Gastrocnemius medialis (tissue), 4 donors: ENCODE measurements around the gene PPP3CA. TPM values are rescaled to one million over a fixed set of nuclear protein-coding genes. Genes with fewer than 3 reads are reported as not detected.

Experiments
- ATAC-seq, 2 donors: fragments of 150-250 bp; one replicate each; pipeline ENCODE4 v1.9.1; 2016
- DNase-seq, 2 donors: peaks; one replicate each; pipeline ENCODE4 v3.0.0-alpha.2; 2019
- H3K27ac ChIP-seq, 4 donors: fragments of 200-600 bp; sonication (generic); 1 replicate in 1 of 4; 2 replicates in 3 of 4; pipeline ENCODE4 v1.5.1; 2016 to 2018; ENCODE audit warnings: mild to moderate bottlenecking in 2 of 4, moderate library complexity in 1 of 4
- H3K27me3 ChIP-seq, 3 donors: fragments of 200-600 bp; sonication (generic) in 2 of 3; 1 replicate in 1 of 3; 2 replicates in 2 of 3; pipeline versions ENCODE4 v1.5.1 to v1.6.0; 2016 to 2019; ENCODE audit warnings: mild to moderate bottlenecking in 1 of 3, moderate library complexity in 1 of 3
- H3K36me3 ChIP-seq, 2 donors: fragments of 200-600 bp; sonication (generic) in 1 of 2; one replicate each; pipeline ENCODE4 v1.5.1; 2017 to 2018
- H3K4me1 ChIP-seq, 2 donors: fragments of 200-600 bp; sonication (generic) in 1 of 2; one replicate each; pipeline ENCODE4 v1.5.1; 2016 to 2017; ENCODE audit warnings: mild to moderate bottlenecking in 2 of 2
- H3K4me3 ChIP-seq, 4 donors: fragments of 200-600 bp; sonication (generic) in 3 of 4; 1 replicate in 1 of 4; 2 replicates in 3 of 4; pipeline ENCODE4 v1.5.1; 2016 to 2019; ENCODE audit warnings: mild to moderate bottlenecking in 2 of 4
- H3K9me3 ChIP-seq, 3 donors: fragments of 200-600 bp; sonication (generic) in 2 of 3; 1 replicate in 1 of 3; 2 replicates in 2 of 3; pipeline ENCODE4 v1.5.1; 2016 to 2019
- POLR2A ChIP-seq, 2 donors: fragments of 450-650 bp; IDR thresholded peaks; one replicate each; pipeline ENCODE4 v1.6.1; 2017; ENCODE audit warnings: antibody characterized with exemption in 2 of 2, mild to moderate bottlenecking in 2 of 2, moderate library complexity in 2 of 2
- in situ Hi-C, 4 donors: fragments of 200-750 bp; cut with MboI; loops; one replicate each; pipeline versions ENCODE4 v1.15.0 to v1.8.0; 2017; ENCODE audit warnings: low sequenced_read_pairs in 4 of 4
- intact Hi-C: fragments of 100-400 bp; cut with DNase I; formaldehyde crosslinking; loops from one replicate; pipeline ENCODE4 v1.15.1; 2023; ENCODE audit warnings: low total_unique reads
- total RNA-seq, 4 donors: library from RNA; depleted of rRNA; stranded (reverse); fragments of >200 nt; gene quantifications; one replicate each; pipeline versions ENCODE4 v1.1.0 to v1.2.3, GENCODE V29; 2016
- TF ChIP-seq, protein P1 (sequence below), 5 experiments: fragments of 450-650 bp in 3 of 5; fragments of 200-600 bp in 2 of 5; sonication (generic) in 2 of 5; IDR thresholded peaks in 4 of 5; conservative IDR thresholded peaks in 1 of 5; 1 replicate in 4 of 5; 2 replicates in 1 of 5; pipeline ENCODE4 v1.5.1; 2016 to 2019; ENCODE audit warnings: antibody characterized with exemption in 5 of 5, mild to moderate bottlenecking in 3 of 5, moderate library complexity in 3 of 5

The PPP3CA gene
- total RNA-seq, 4 donors from 2014 or later, result 25.1 to 30.3 (median 26.7) TPM

DNA sequence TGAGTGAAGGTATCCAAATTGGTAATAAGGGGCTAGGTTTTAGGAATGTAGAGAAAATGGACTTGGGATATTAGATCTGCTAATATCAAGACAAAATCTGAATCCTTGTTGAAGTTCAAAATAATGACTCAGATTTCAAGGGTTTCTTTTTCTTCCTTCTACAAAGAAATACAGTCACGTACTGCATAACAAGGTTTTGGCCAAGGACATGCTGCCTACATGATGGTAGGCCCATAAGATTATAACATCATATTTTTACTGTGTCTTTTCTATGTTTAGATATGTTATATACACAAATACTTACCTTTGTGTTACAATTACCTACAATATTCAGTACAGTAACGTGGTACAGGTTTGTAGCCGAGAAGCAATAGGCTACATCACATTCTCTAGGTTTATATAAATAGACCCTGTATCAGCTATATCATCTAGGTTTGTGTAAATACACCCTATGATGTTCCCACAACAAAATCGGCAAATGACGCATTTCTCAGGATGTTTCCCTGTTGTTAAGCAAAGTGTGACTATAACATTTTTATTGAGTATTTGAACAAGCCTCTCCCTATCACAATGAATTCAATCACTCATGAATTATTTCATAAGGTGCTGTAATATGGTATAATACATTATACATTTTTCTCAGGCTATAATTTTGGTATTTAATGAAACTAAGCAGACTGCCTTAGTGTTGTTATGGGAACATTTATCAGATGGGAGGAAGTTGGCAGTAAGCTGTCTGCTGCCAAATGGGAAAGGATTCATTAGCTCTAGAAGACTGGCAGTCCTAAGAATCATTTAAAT lies 186.3 kb downstream of the PPP3CA start:
- DNase-seq (no peak), ATAC-seq (no peak)
- Histone ChIP-seq H3K4me1 (peaks cover 12 to 35% of the 10 kb centered on the region in 2 donors), H3K27me3 (no peaks in the 10 kb centered on the region), H3K9me3 (no peaks in the 10 kb centered on the region), H3K4me3 (no peak overlapping the region), H3K36me3 (no peaks in the 10 kb centered on the region), H3K27ac (no peak overlapping the region)
- in situ Hi-C loops, result loop anchor here in 1 of 4 donors (10.0 kb wide), 1 partner anchor 574 kb away; no protein-coding TSS in a partner anchor
- intact Hi-C loops, result loop anchor here (10.0 kb wide), 1 partner anchor 1066 kb away; no protein-coding TSS in a partner anchor
- TF ChIP-seq, protein P1, sequence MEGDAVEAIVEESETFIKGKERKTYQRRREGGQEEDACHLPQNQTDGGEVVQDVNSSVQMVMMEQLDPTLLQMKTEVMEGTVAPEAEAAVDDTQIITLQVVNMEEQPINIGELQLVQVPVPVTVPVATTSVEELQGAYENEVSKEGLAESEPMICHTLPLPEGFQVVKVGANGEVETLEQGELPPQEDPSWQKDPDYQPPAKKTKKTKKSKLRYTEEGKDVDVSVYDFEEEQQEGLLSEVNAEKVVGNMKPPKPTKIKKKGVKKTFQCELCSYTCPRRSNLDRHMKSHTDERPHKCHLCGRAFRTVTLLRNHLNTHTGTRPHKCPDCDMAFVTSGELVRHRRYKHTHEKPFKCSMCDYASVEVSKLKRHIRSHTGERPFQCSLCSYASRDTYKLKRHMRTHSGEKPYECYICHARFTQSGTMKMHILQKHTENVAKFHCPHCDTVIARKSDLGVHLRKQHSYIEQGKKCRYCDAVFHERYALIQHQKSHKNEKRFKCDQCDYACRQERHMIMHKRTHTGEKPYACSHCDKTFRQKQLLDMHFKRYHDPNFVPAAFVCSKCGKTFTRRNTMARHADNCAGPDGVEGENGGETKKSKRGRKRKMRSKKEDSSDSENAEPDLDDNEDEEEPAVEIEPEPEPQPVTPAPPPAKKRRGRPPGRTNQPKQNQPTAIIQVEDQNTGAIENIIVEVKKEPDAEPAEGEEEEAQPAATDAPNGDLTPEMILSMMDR (IDR thresholded peaks at IDR 0.05 in 4 of 5, conservative IDR thresholded peaks at IDR 0.05 in 1 of 5), result no peak
- no peak for TF ChIP-seq POLR2A (IDR thresholded peaks at IDR 0.05)

DNA sequence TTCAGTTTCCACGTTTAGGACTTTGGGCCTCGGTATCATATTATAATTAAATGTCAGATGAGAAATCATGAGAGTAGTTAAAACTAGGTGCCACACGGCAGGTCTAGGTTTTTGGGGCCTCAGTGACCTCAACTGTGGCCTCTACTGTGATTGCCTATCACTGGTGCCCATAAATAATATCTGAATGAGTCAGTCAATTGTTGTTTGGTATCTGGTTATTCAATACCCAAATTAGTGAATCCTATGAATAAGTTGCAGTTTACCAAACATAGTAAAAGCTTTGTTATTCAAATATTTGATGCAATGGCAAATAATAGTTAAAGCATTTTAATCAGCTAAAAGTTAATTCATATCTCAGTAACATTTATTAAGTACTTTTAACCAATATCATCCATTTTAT lies 188.8 kb downstream of the PPP3CA start:
- intact Hi-C loops (no loop called here), in situ Hi-C loops (no loop called here)
- Histone ChIP-seq H3K36me3 (no peaks in the 10 kb centered on the region), H3K4me3 (no peak overlapping the region), H3K4me1 (peaks cover 12 to 31% of the 10 kb centered on the region in 2 donors), H3K9me3 (no peaks in the 10 kb centered on the region), H3K27ac (no peak overlapping the region), H3K27me3 (no peaks in the 10 kb centered on the region)
- no peak for DNase-seq
- TF ChIP-seq POLR2A (IDR thresholded peaks at IDR 0.05), result no peak
- TF ChIP-seq, protein P1 (IDR thresholded peaks at IDR 0.05 in 4 of 5, conservative IDR thresholded peaks at IDR 0.05 in 1 of 5), result no peak
- no peak for ATAC-seq

DNA sequence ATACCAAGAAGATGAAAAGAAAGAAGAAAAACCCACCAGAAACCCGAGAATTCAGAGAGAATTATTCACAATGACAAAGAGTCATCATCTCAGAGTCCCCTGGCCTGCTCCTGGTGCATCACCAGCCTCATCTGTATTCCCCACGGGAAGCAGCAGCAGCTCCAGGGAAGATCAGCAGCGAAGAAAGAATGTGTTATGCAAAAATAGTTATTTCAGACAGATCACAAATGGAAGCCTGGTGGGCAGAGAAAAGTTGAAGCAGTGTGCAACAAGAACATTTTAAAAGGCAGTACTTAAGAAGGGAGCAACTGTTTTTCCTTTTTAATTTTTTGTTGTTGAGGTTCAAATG lies 189.2 kb downstream of the PPP3CA start:
- in situ Hi-C loops, result no loop called here
- no peak overlapping the region for H3K27ac ChIP-seq
- DNase-seq (no peak), ATAC-seq (no peak)
- H3K4me1 ChIP-seq, result peaks cover 12 to 27% of the 10 kb centered on the region in 2 donors
- H3K27me3 ChIP-seq, result no peaks in the 10 kb centered on the region
- TF ChIP-seq, protein P1 (IDR thresholded peaks at IDR 0.05 in 4 of 5, conservative IDR thresholded peaks at IDR 0.05 in 1 of 5), result no peak
- TF ChIP-seq POLR2A (IDR thresholded peaks at IDR 0.05), result no peak
- no peaks in the 10 kb centered on the region for H3K36me3 ChIP-seq
- intact Hi-C loops, result no loop called here
- H3K4me3 ChIP-seq, result no peak overlapping the region
- no peaks in the 10 kb centered on the region for H3K9me3 ChIP-seq

DNA sequence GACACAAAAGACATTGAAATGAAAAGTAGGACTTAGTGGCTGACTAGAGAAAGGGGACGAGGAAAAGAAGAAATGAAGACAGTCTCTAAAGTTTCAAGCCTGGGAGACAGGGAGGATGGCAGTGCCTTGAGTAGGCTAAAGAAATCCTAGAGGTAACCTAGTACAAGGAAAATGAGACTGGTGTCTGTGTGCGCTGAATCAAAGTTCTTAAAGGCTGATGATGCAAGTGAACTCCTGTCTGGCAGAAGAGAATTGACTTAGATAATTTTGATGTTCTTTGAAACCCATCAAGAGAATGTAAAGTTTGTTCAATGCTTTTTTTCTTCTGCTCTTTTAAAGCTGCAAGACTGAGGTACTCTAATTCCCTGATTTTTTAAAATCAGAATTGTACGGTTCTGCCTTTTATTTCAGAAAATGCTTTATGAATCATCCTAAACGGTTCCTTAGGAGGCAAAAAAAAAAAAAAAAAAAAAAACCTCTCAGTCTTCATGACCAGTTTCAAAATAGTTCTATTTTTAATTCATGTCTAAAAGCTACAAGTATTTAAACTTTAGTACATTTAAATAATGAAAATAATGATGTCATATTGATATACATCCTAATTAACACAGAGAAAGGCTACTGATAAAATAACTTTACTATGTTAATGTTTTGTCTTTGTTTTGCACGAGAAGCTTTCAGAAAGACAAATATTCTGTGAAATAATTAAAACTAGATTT lies 189.8 kb downstream of the PPP3CA start:
- Histone ChIP-seq H3K27ac (peak overlapping the region in 1 of 4 donors; percentile 3), H3K27me3 (no peaks in the 10 kb centered on the region), H3K9me3 (no peaks in the 10 kb centered on the region), H3K4me1 (peaks cover 12 to 26% of the 10 kb centered on the region in 2 donors), H3K4me3 (no peak overlapping the region), H3K36me3 (no peaks in the 10 kb centered on the region)
- ATAC-seq (no peak), DNase-seq (no peak)
- TF ChIP-seq, protein P1 (IDR thresholded peaks at IDR 0.05 in 4 of 5, conservative IDR thresholded peaks at IDR 0.05 in 1 of 5), result no peak
- TF ChIP-seq POLR2A (IDR thresholded peaks at IDR 0.05), result no peak
- in situ Hi-C loops, result no loop called here
- intact Hi-C loops, result no loop called here
